OCI-LY1 (cell line): ENCODE measurements around the gene SYNDIG1.

Experiments used
- H2AFZ ChIP-seq: fragments of 200-600 bp; sonication (generic), shearing (Covaris generic); 2 replicates; pipeline ENCODE4 v1.6.0; 2014; ENCODE audit warnings: antibody characterized with exemption, mild to moderate bottlenecking, low read length
- H3F3A ChIP-seq: fragments of 200-600 bp; sonication (generic), shearing (Covaris generic); 2 replicates; pipeline ENCODE4 v1.6.0; 2014; ENCODE audit warnings: mild to moderate bottlenecking, antibody characterized with exemption, low read length, moderate library complexity; ENCODE audit not compliant: insufficient read depth
- H3K27ac ChIP-seq: fragments of 200-600 bp; sonication (generic); 2 replicates; pipeline ENCODE4 v1.5.1; 2014; ENCODE audit warnings: low read length, mixed run types, mild to moderate bottlenecking, low read depth; ENCODE audit not compliant: poor library complexity, severe bottlenecking
- H3K27me3 ChIP-seq: fragments of 200-600 bp; sonication (generic); 2 replicates; pipeline ENCODE4 v1.6.0; 2014; ENCODE audit warnings: antibody characterized with exemption, mild to moderate bottlenecking, low read length, moderate library complexity; ENCODE audit not compliant: insufficient read depth
- H3K36me3 ChIP-seq: fragments of 200-600 bp; sonication (generic); 2 replicates; pipeline ENCODE4 v1.6.1; 2014; ENCODE audit warnings: mild to moderate bottlenecking, antibody characterized with exemption, low read length, moderate library complexity, mixed read lengths; ENCODE audit not compliant: insufficient read depth
- H3K4me1 ChIP-seq: fragments of 200-600 bp; sonication (generic); 2 replicates; pipeline ENCODE4 v1.5.1; 2014; ENCODE audit warnings: mild to moderate bottlenecking, low read length, moderate library complexity; ENCODE audit not compliant: insufficient read depth, severe bottlenecking
- H3K4me2 ChIP-seq: fragments of 200-600 bp; sonication (generic), shearing (Covaris generic); 2 replicates; pipeline ENCODE4 v1.6.1; 2014; ENCODE audit warnings: low read length
- H3K4me3 ChIP-seq: fragments of 200-600 bp; sonication (generic); 2 replicates; pipeline ENCODE4 v1.5.1; 2014; ENCODE audit warnings: low read length, low read depth, mild to moderate bottlenecking, mixed read lengths; ENCODE audit not compliant: poor library complexity, severe bottlenecking
- H3K79me2 ChIP-seq: fragments of 200-600 bp; shearing (Covaris generic); 2 replicates; pipeline ENCODE4 v1.6.1; 2016; ENCODE audit warnings: mixed run types, low read length, mixed read lengths; ENCODE audit not compliant: insufficient read depth
- H3K9ac ChIP-seq: fragments of 200-600 bp; sonication (generic), shearing (Covaris generic); 2 replicates; pipeline ENCODE4 v1.6.1; 2014; ENCODE audit warnings: mild to moderate bottlenecking, low read length, mixed read lengths
- H3K9me2 ChIP-seq: fragments of 200-600 bp; sonication (generic), shearing (Covaris generic); 2 replicates; pipeline ENCODE4 v1.6.1; 2014; ENCODE audit warnings: low read depth, mild to moderate bottlenecking, low read length, mixed read lengths
- H3K9me3 ChIP-seq: fragments of 200-600 bp; shearing (Covaris generic); 2 replicates; pipeline ENCODE4 v1.6.1; 2014; ENCODE audit warnings: low read length, mixed read lengths
- H4K20me1 ChIP-seq: fragments of 200-600 bp; sonication (generic), shearing (Covaris generic); 2 replicates; pipeline ENCODE4 v1.6.0; 2016; ENCODE audit warnings: mild to moderate bottlenecking, low read length; ENCODE audit not compliant: insufficient read depth
- CTCF ChIP-seq: fragments of 200-600 bp; sonication (generic), shearing (Covaris generic); IDR thresholded peaks from 2 replicates; pipeline ENCODE4 v1.5.1; 2017; ENCODE audit warnings: mild to moderate bottlenecking, antibody characterized with exemption, low read length, moderate library complexity, mixed read lengths
- EZH2 ChIP-seq: fragments of 200-600 bp; sonication (generic), shearing (Covaris generic); IDR thresholded peaks from 2 replicates; pipeline ENCODE4 v1.8.0; 2017; ENCODE audit warnings: borderline replicate concordance, mixed run types, mild to moderate bottlenecking, antibody characterized with exemption, low read length, moderate library complexity, mixed read lengths

The SYNDIG1 gene

GRCh38 chr20:24643731-24644626 is 174.6 kb downstream of the SYNDIG1 start:
- Histone ChIP-seq H3K4me2 (no peak overlapping the region), H3F3A (no peaks in the 10 kb centered on the region), H3K36me3 (no peaks in the 10 kb centered on the region), H3K27ac (no peak overlapping the region), H3K4me3 (no peak overlapping the region), H3K4me1 (no peaks in the 10 kb centered on the region), H3K9me2 (no peaks in the 10 kb centered on the region), H3K27me3 (no peaks in the 10 kb centered on the region; the same call in 1 of the 2 replicates), H3K9ac (no peak overlapping the region), H2AFZ (no peak overlapping the region), H4K20me1 (no peaks in the 10 kb centered on the region), H3K79me2 (no peaks in the 10 kb centered on the region), H3K9me3 (no peaks in the 10 kb centered on the region)
- no peak for TF ChIP-seq EZH2
- no peak for TF ChIP-seq CTCF

GRCh38 chr20:24646321-24646720 is 176.9 kb downstream of the SYNDIG1 start:
- Histone ChIP-seq H3K4me2 (no peak overlapping the region), H3K27me3 (no peaks in the 10 kb centered on the region; the same call in 1 of the 2 replicates), H3K9me3 (no peaks in the 10 kb centered on the region), H3K9me2 (no peaks in the 10 kb centered on the region), H3K36me3 (no peaks in the 10 kb centered on the region), H3K79me2 (no peaks in the 10 kb centered on the region), H3K4me3 (no peak overlapping the region), H3K9ac (no peak overlapping the region), H3F3A (no peaks in the 10 kb centered on the region), H3K27ac (no peak overlapping the region), H2AFZ (no peak overlapping the region), H4K20me1 (no peaks in the 10 kb centered on the region), H3K4me1 (no peaks in the 10 kb centered on the region)
- TF ChIP-seq EZH2 (no peak), CTCF (no peak)

GRCh38 chr20:24647713-24648112 is 178.3 kb downstream of the SYNDIG1 start:
- TF ChIP-seq CTCF (no peak), EZH2 (no peak)
- no peaks in the 10 kb centered on the region for H3F3A ChIP-seq
- H3K79me2 ChIP-seq = no peaks in the 10 kb centered on the region
- no peak overlapping the region for H3K4me2 ChIP-seq
- H3K27me3 ChIP-seq = no peaks in the 10 kb centered on the region; the same call in 1 of the 2 replicates
- H3K9me2 ChIP-seq = no peaks in the 10 kb centered on the region
- no peaks in the 10 kb centered on the region for H4K20me1 ChIP-seq
- no peak overlapping the region for H3K4me3 ChIP-seq
- H3K4me1 ChIP-seq = no peaks in the 10 kb centered on the region
- H3K9ac ChIP-seq = no peak overlapping the region
- no peaks in the 10 kb centered on the region for H3K36me3 ChIP-seq
- no peaks in the 10 kb centered on the region for H3K9me3 ChIP-seq
- no peak overlapping the region for H2AFZ ChIP-seq
- no peak overlapping the region for H3K27ac ChIP-seq
